ENCODE results near the gene DISC1.

GRCh38 chr1:231919239-231919885 lies 292.8 kb downstream of the DISC1 start:
- TF ChIP-seq CTCF (IDR thresholded peaks at IDR 0.05) (no peak), POLR2A (IDR thresholded peaks at IDR 0.05) (no peak), POLR2AphosphoS5 (IDR thresholded peaks at IDR 0.05) (no peak)
